Smooth muscle cell (in vitro differentiated cells): ENCODE results near the gene AMN1. TPM values are rescaled to one million over a fixed set of nuclear protein-coding genes. Genes with fewer than 3 reads are reported as not detected.

Experiments
- DNase-seq: peaks from one replicate; lab custom pipeline; 2025; ENCODE audit not compliant: unreplicated experiment; lab: John Stamatoyannopoulos, UW
- H2AFZ ChIP-seq: fragments of 200-600 bp; sonication (generic); 2 replicates; pipeline ENCODE4 v1.6.0; 2016; ENCODE audit warnings: antibody characterized with exemption, low read depth, mild to moderate bottlenecking
- H3F3A ChIP-seq: fragments of 200-600 bp; sonication (generic); 2 replicates; pipeline ENCODE4 v1.6.0; 2017; ENCODE audit warnings: antibody characterized with exemption, low read depth
- H3K27ac ChIP-seq: fragments of 200-600 bp; sonication (generic); 2 replicates; pipeline ENCODE4 v1.5.1; 2016; ENCODE audit warnings: low read depth, mild to moderate bottlenecking
- H3K27me3 ChIP-seq: fragments of 200-600 bp; sonication (generic); 2 replicates; pipeline ENCODE4 v1.6.1; 2016; ENCODE audit warnings: low read depth, mild to moderate bottlenecking
- H3K36me3 ChIP-seq: fragments of 200-600 bp; sonication (generic); 2 replicates; pipeline ENCODE4 v1.5.1; 2016; ENCODE audit warnings: low read depth
- H3K4me1 ChIP-seq: fragments of 200-600 bp; sonication (generic); 2 replicates; pipeline ENCODE4 v1.5.1; 2016; ENCODE audit warnings: low read depth
- H3K4me2 ChIP-seq: fragments of 200-600 bp; sonication (generic); 2 replicates; pipeline ENCODE4 v1.6.0; 2016; ENCODE audit warnings: mild to moderate bottlenecking
- H3K4me3 ChIP-seq: fragments of 200-600 bp; sonication (generic); 2 replicates; pipeline ENCODE4 v1.5.1; 2016; ENCODE audit warnings: mild to moderate bottlenecking
- H3K79me2 ChIP-seq: fragments of 200-600 bp; sonication (generic); 2 replicates; pipeline ENCODE4 v1.6.0; 2016; ENCODE audit warnings: low read depth, mild to moderate bottlenecking
- H3K9ac ChIP-seq: fragments of 200-600 bp; sonication (generic); 2 replicates; pipeline ENCODE4 v1.6.0; 2016; ENCODE audit warnings: low read depth
- H3K9me3 ChIP-seq: fragments of 200-600 bp; sonication (generic); replicated peaks from 2 replicates; pipeline ENCODE4 v1.5.1; 2016; ENCODE audit warnings: low read depth
- H4K20me1 ChIP-seq: fragments of 200-600 bp; sonication (generic); 2 replicates; pipeline ENCODE4 v1.6.0; 2016; ENCODE audit warnings: low read depth
- WGBS: methylation state at CpG from one replicate; pipeline ENCODE4 v1.1.7; 2016; ENCODE audit warnings: low lambda C conversion rate; 5-methylcytosine and 5-hydroxymethylcytosine counted together
- polyA plus RNA-seq: library from polyadenylated mRNA; unstranded; fragments of >200 nt; fragmentation: Nextera tagmentation; extraction: Ambion mirVana; gene quantifications from 2 replicates; pipeline ENCODE4 v1.2.1, GENCODE V29; 2016
- total RNA-seq: library from RNA; depleted of rRNA; stranded (reverse); fragments of >200 nt; gene quantifications from 2 replicates; pipeline ENCODE4 v1.2.3, GENCODE V29; 2014
- TF ChIP-seq, protein P1 (sequence below): fragments of 200-600 bp; sonication (generic); IDR thresholded peaks from 2 replicates; pipeline ENCODE4 v1.5.1; 2017; ENCODE audit warnings: borderline replicate concordance, mild to moderate bottlenecking, antibody characterized with exemption; ENCODE audit not compliant: insufficient read depth, poor library complexity, severe bottlenecking

Gene AMN1
- total and polyA plus RNA-seq, 2 experiments from 2014 or later: 7.3 to 12.0 TPM

DNA sequence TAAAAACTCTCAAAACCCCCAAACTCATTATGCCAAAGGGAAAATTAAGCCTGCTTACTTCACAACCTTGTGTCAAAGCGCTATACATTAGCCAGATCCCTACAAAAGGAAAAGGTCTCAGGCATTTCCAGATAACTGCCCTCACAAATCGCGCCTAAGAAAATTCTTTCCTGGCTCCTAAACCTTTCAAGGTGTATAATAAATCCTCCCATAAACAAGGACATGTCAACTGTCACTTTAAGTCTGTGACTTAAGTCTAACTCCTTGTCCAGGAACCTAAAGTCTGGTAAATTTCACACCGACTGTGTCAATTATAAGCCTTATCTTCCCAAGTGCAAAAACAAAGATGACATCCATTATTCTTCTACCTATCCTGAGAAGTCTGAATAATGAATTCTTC lies 73.6 kb downstream of the AMN1 start:
- WGBS: 38% methylated on average over 4 of the region's 4 CpGs
- no peak overlapping the region for H3K9ac ChIP-seq
- TF ChIP-seq, protein P1, sequence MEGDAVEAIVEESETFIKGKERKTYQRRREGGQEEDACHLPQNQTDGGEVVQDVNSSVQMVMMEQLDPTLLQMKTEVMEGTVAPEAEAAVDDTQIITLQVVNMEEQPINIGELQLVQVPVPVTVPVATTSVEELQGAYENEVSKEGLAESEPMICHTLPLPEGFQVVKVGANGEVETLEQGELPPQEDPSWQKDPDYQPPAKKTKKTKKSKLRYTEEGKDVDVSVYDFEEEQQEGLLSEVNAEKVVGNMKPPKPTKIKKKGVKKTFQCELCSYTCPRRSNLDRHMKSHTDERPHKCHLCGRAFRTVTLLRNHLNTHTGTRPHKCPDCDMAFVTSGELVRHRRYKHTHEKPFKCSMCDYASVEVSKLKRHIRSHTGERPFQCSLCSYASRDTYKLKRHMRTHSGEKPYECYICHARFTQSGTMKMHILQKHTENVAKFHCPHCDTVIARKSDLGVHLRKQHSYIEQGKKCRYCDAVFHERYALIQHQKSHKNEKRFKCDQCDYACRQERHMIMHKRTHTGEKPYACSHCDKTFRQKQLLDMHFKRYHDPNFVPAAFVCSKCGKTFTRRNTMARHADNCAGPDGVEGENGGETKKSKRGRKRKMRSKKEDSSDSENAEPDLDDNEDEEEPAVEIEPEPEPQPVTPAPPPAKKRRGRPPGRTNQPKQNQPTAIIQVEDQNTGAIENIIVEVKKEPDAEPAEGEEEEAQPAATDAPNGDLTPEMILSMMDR: no peak
- H3K4me3 ChIP-seq: no peak overlapping the region
- no peaks in the 10 kb centered on the region for H3K27me3 ChIP-seq
- no peaks in the 10 kb centered on the region for H3K9me3 ChIP-seq
- no peak for DNase-seq
- H3K4me1 ChIP-seq: peaks cover 6% of the 10 kb centered on the region
- H3K4me2 ChIP-seq: no peak overlapping the region
- H3K27ac ChIP-seq: no peak overlapping the region
- H4K20me1 ChIP-seq: no peaks in the 10 kb centered on the region
- H3F3A ChIP-seq: peaks cover 11% of the 10 kb centered on the region
- no peaks in the 10 kb centered on the region for H3K79me2 ChIP-seq
- no peaks in the 10 kb centered on the region for H3K36me3 ChIP-seq
- no peak overlapping the region for H2AFZ ChIP-seq

DNA sequence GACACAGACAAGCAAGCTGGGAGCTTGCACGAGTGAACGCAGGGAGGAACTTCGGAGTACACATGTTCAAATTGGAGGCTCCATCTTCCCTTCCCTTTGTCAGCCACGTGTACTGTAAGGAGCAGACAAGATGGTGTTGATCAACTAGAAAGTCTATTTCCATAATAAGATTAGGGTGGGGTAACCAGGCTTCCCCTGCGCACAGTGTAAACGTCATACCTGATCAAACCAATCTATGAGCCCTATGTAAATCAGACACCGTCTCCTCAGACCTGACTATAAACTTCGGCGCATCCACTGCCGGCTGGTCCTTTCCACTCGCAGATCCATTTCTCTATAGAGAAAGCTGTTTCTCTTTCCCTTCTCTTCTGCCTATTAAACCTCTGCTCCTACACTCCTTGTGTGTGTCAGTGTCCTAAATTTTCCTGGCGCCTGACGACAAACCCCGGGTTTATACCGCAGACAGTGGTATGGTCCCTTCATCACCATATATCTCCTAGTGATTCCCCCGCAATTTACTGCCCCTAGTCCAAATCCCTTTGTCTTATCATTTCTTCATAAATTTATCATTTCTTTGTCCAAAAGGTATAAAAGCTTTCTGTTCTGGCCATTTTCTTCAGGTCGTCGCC lies 76.8 kb downstream of the AMN1 start:
- Histone ChIP-seq H3K4me2 (no peak overlapping the region), H3K79me2 (no peaks in the 10 kb centered on the region), H3K4me3 (no peak overlapping the region), H3K27me3 (no peaks in the 10 kb centered on the region), H4K20me1 (no peaks in the 10 kb centered on the region), H3K9ac (no peak overlapping the region), H3F3A (peaks cover 11% of the 10 kb centered on the region), H3K27ac (no peak overlapping the region), H3K9me3 (no peaks in the 10 kb centered on the region), H3K4me1 (no peaks in the 10 kb centered on the region), H3K36me3 (no peaks in the 10 kb centered on the region), H2AFZ (peak overlapping the region; percentile 38)
- 86% methylated on average over 18 of the region's 18 CpGs for WGBS
- TF ChIP-seq, protein P1: no peak
- no peak for DNase-seq

DNA sequence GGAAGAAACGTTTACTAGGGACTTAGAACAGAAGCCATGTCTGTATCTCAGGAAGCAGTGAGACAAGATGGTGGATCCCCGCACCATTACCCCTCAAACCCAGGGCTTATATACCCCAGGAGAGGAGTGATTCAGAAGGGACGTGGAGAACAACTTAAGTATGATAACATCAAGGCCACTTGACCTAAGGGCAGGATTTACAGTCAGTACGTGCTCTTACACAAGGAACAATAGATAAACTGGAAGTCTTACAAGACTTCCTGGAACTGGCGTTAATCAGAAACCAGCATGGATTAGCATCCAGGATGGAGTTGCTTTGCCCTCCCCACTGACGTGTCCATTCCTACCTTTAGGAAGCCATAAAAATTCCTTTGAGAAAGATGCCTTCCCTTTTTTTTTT lies 77.9 kb downstream of the AMN1 start:
- no peaks in the 10 kb centered on the region for H3K27me3 ChIP-seq
- no peak for DNase-seq
- H3K27ac ChIP-seq: peak overlapping the region; percentile 15
- H3K4me3 ChIP-seq: no peak overlapping the region
- no peak overlapping the region for H3K9ac ChIP-seq
- H2AFZ ChIP-seq: peak overlapping the region; percentile 76
- no peaks in the 10 kb centered on the region for H3K79me2 ChIP-seq
- no peaks in the 10 kb centered on the region for H4K20me1 ChIP-seq
- no peaks in the 10 kb centered on the region for H3K9me3 ChIP-seq
- H3K36me3 ChIP-seq: no peaks in the 10 kb centered on the region
- H3K4me1 ChIP-seq: no peaks in the 10 kb centered on the region
- TF ChIP-seq, protein P1: no peak
- WGBS: 24% methylated on average over 6 of the region's 6 CpGs
- H3K4me2 ChIP-seq: no peak overlapping the region
- H3F3A ChIP-seq: peaks cover 11% of the 10 kb centered on the region

DNA sequence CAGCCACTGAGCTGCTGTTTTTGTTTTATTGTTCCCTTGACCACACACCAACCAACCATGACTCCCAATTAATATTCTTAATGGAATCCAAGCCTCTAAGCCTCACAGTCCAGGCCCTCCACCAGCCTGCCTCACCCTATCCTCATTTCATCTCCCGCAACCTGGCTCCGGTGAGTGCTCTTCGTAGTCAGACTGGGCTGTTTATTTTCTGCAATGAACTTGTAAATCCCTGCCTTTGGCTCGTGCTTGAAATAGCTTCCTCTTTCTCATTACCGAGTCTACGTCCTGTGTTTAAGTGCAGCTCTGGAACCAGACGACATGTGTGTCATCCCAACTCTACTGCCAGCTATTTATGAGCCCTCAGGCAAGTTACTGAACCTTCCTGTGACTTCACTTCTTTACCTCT lies 81.7 kb downstream of the AMN1 start:
- WGBS: 7% methylated on average over 7 of the region's 7 CpGs
- Histone ChIP-seq H3K4me2 (no peak overlapping the region), H3K4me1 (no peaks in the 10 kb centered on the region), H3K36me3 (no peaks in the 10 kb centered on the region), H3K9me3 (no peaks in the 10 kb centered on the region), H3K4me3 (no peak overlapping the region), H3K27ac (peak overlapping the region; percentile 62), H3K79me2 (no peaks in the 10 kb centered on the region), H4K20me1 (no peaks in the 10 kb centered on the region), H3F3A (peaks cover 7% of the 10 kb centered on the region), H3K9ac (no peak overlapping the region), H3K27me3 (no peaks in the 10 kb centered on the region), H2AFZ (peak overlapping the region; percentile 51)
- TF ChIP-seq, protein P1: no peak
- no peak for DNase-seq
